Ovary (tissue), 3 donors: ENCODE measurements around the gene TREML4.

Source experiments
- EP300 ChIP-seq: sonication (generic); formaldehyde crosslinking; IDR thresholded peaks from one replicate; pipeline ENCODE4 v1.6.1; 2017; ENCODE audit warnings: antibody characterized with exemption
- POLR2A ChIP-seq: fragments of 450-650 bp; IDR thresholded peaks from one replicate; pipeline ENCODE4 v1.6.1; 2017; ENCODE audit warnings: antibody characterized with exemption, mild to moderate bottlenecking, moderate library complexity
- TF ChIP-seq, protein P1 (sequence below), 3 donors: fragments of 450-650 bp in 2 of 3; fragments of 200-600 bp in 1 of 3; IDR thresholded peaks; one replicate each; pipeline versions ENCODE4 v1.5.1 to v1.8.0; 2016 to 2022; ENCODE audit warnings: antibody characterized with exemption in 3 of 3, mild to moderate bottlenecking in 1 of 3
- donor health status: DM: no; HTN: no; CAD: no.

DNA sequence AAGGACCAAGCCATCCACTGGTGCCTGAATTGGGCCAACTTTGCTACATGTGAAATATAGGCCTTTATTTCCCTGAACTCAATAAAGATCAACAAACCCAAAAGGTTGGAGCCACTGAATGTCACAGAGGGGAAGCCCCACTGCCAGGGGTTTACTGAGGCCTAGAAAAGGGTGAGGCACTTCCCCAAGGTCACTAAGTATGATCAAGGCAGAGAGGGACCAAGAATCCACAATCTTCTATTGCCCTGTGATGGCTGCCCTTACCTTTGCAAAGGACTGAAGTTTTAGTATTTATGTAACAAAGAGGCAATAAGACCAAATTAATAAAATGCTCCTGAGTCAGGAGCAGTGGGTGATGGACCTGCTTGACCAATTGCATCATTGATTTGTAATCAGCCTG is 40.3 kb downstream of the TREML4 start:
- TF ChIP-seq, protein P1, sequence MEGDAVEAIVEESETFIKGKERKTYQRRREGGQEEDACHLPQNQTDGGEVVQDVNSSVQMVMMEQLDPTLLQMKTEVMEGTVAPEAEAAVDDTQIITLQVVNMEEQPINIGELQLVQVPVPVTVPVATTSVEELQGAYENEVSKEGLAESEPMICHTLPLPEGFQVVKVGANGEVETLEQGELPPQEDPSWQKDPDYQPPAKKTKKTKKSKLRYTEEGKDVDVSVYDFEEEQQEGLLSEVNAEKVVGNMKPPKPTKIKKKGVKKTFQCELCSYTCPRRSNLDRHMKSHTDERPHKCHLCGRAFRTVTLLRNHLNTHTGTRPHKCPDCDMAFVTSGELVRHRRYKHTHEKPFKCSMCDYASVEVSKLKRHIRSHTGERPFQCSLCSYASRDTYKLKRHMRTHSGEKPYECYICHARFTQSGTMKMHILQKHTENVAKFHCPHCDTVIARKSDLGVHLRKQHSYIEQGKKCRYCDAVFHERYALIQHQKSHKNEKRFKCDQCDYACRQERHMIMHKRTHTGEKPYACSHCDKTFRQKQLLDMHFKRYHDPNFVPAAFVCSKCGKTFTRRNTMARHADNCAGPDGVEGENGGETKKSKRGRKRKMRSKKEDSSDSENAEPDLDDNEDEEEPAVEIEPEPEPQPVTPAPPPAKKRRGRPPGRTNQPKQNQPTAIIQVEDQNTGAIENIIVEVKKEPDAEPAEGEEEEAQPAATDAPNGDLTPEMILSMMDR (IDR thresholded peaks at IDR 0.05): no peak
- TF ChIP-seq EP300 (no peak), POLR2A (no peak)
